GM12878 (cell line): Measurements from ENCODE around the gene PPP1CC. TPM values are rescaled to one million over a fixed set of nuclear protein-coding genes. Genes with fewer than 3 reads are reported as not detected.

Source experiments
- CUX1 ChIP-seq: IDR thresholded peaks from 2 replicates; pipeline ENCODE4 v1.6.1; 2012; ENCODE audit warnings: improper control_type of control experiment, low read depth, low read length; ENCODE audit not compliant: insufficient replicate concordance
- DPF2 ChIP-seq: fragments of 450-650 bp; IDR thresholded peaks from 2 replicates; pipeline ENCODE4 v1.6.1; 2017; ENCODE audit warnings: mild to moderate bottlenecking
- E4F1 ChIP-seq: fragments of 450-650 bp; IDR thresholded peaks from 2 replicates; pipeline ENCODE4 v1.6.1; 2018; ENCODE audit warnings: borderline replicate concordance, mild to moderate bottlenecking; ENCODE audit not compliant: partially characterized antibody
- ETV6 ChIP-seq, 2 experiments: fragments of 450-650 bp in 1 of 2; IDR thresholded peaks in 1 of 2; conservative IDR thresholded peaks in 1 of 2; 2 replicates each; pipeline ENCODE4 v1.6.1; 2014; ENCODE audit warnings: antibody characterized with exemption in 1 of 2, borderline replicate concordance in 1 of 2, low read depth in 1 of 2, mild to moderate bottlenecking in 1 of 2, moderate library complexity in 1 of 2
- IRF3 ChIP-seq: fragments of 450-650 bp; IDR thresholded peaks from 2 replicates; pipeline ENCODE4 v1.6.1; 2014; ENCODE audit warnings: mild to moderate bottlenecking
- IRF4 ChIP-seq: IDR thresholded peaks from 2 replicates; pipeline ENCODE4 v1.6.1; 2011; ENCODE audit warnings: low read depth, low read length
- JUNB ChIP-seq: IDR thresholded peaks from 2 replicates; pipeline ENCODE4 v1.6.1; 2016; ENCODE audit warnings: antibody characterized with exemption, mild to moderate bottlenecking
- MTA2 ChIP-seq: fragments of 450-650 bp; IDR thresholded peaks from 2 replicates; pipeline ENCODE4 v1.6.1; 2016; ENCODE audit warnings: low read depth, mild to moderate bottlenecking, moderate library complexity
- NR2C1 ChIP-seq: fragments of 450-650 bp; IDR thresholded peaks from 2 replicates; pipeline ENCODE4 v1.6.1; 2017; ENCODE audit warnings: antibody characterized with exemption, mild to moderate bottlenecking, moderate library complexity
- PAX8 ChIP-seq: fragments of 450-650 bp; IDR thresholded peaks from 2 replicates; pipeline ENCODE4 v1.6.1; 2017; ENCODE audit warnings: mild to moderate bottlenecking, moderate library complexity
- SP1 ChIP-seq: IDR thresholded peaks from one replicate; pipeline ENCODE4 v1.6.1; 2011; ENCODE audit warnings: low read depth, low read length
- ZNF592 ChIP-seq: fragments of 450-650 bp; IDR thresholded peaks from 2 replicates; pipeline ENCODE4 v1.6.1; 2017; ENCODE audit warnings: mild to moderate bottlenecking, moderate library complexity
- polyA plus RNA-seq, 11 experiments: library from polyadenylated mRNA; depleted of rRNA in 4 of 11; unstranded in 6 of 11; stranded (reverse) in 5 of 11; fragments of >200 nt; fragmentation: Nextera tagmentation in 4 of 11; fragmentation: Illumina TruSeq in 1 of 11; extraction: Ambion mirVana in 4 of 11; extraction: Trizol in 1 of 11; gene quantifications; 1 replicate in 1 of 11; 2 replicates in 10 of 11; pipeline versions ENCODE4 v1.2.1 to v1.2.3, GENCODE V29; 2011 to 2016; ENCODE audit warnings: inconsistent platforms in 2 of 11, missing spikeins in 2 of 11, low read depth in 1 of 11
- total RNA-seq, 4 experiments: library from RNA; depleted of rRNA in 3 of 4; stranded (reverse); fragments of >200 nt in 3 of 4; fragmentation: Illumina TruSeq in 1 of 4; extraction: Trizol in 1 of 4; gene quantifications; 2 replicates each; pipeline versions ENCODE4 v1.2.1 to v1.2.3, GENCODE V29; 2013 to 2021

The PPP1CC gene
- total and polyA plus RNA-seq, 10 of the 15 experiments (the other 5 are each of a cell fraction or from before 2014, with no cell fraction given) = 64.4 to 279 (median 157) TPM

- TF ChIP-seq IRF4 = no peak
- TF ChIP-seq CUX1 = no peak
- no peak for TF ChIP-seq PAX8
- no peak for TF ChIP-seq NR2C1
- peak; percentile 41 for TF ChIP-seq SP1
- TF ChIP-seq DPF2 = peak; percentile 30; the same call in 1 of the 2 replicates
- TF ChIP-seq E4F1 = no peak
- TF ChIP-seq JUNB = no peak
- TF ChIP-seq ZNF592 = no peak
- TF ChIP-seq ETV6 (conservative IDR thresholded peaks at IDR 0.05 in 1 of 2, IDR thresholded peaks at IDR 0.05 in 1 of 2; ENCODE audit: borderline replicate concordance in 1 of 2, low read depth in 1 of 2) = no peak
- TF ChIP-seq MTA2 = no peak
- no peak for TF ChIP-seq IRF3
These were observed 53.2 kb downstream of the PPP1CC start (continued) for GRCh38 chr12:110689281-110690126.
